IMR-90 (cell line): ENCODE results near the gene GSG1. TPM values are rescaled to one million over a fixed set of nuclear protein-coding genes. Genes with fewer than 3 reads are reported as not detected.

ENCODE experiments used
- ATAC-seq: fragments of 200-7000 bp; cut with Tn5 transposase; 2 replicates; pipeline ENCODE4 v1.9.1; 2020; ENCODE audit warnings: low read depth, mild to moderate bottlenecking, moderate library complexity
- BruUV-seq: library from RNA; stranded (reverse); fragments of 400-500 nt; replicated peaks from 2 replicates; lab custom pipeline; 2021; lab: Mats Ljungman, UMichigan
- CTCF ChIA-PET: fragments of 300-600 bp; formaldehyde crosslinking; extraction: SDS; loops from one replicate; lab custom pipeline; 2021; ENCODE audit warnings: antibody characterized with exemption; lab: Yijun Ruan, JAX
- POLR2A ChIA-PET: fragments of 300-600 bp; sonication (Branson Sonifier 250); formaldehyde crosslinking; loops from one replicate; lab custom pipeline; 2022; ENCODE audit warnings: antibody characterized with exemption; ENCODE audit not compliant: unreplicated experiment; lab: Charles Lee
- DNase-seq: peaks from one replicate; pipeline ENCODE4 v3.0.0; 2013
- H2AFZ ChIP-seq: replicated peaks from 2 replicates; pipeline ENCODE3; 2013; ENCODE audit warnings: low read length, mild to moderate bottlenecking; ENCODE audit not compliant: poor library complexity
- H2AK5ac ChIP-seq: 2 replicates; pipeline ENCODE4 v1.6.1; 2013; ENCODE audit warnings: low read depth, low read length, inconsistent platforms
- H2AK9ac ChIP-seq: replicated peaks from 2 replicates; pipeline ENCODE3; 2013; ENCODE audit warnings: mild to moderate bottlenecking, low read depth, low read length, moderate library complexity; ENCODE audit not compliant: poor library complexity
- H2BK120ac ChIP-seq: 2 replicates; pipeline ENCODE4 v1.6.1; 2013; ENCODE audit warnings: low read depth, low read length, inconsistent platforms
- H2BK15ac ChIP-seq: 3 replicates; pipeline ENCODE4 v1.6.1; 2013; ENCODE audit warnings: low read depth, low read length, inconsistent platforms
- H2BK20ac ChIP-seq: 2 replicates; pipeline ENCODE4 v1.6.1; 2013; ENCODE audit warnings: low read depth, mild to moderate bottlenecking, inconsistent platforms, low read length, moderate library complexity
- H2BK5ac ChIP-seq: 2 replicates; pipeline ENCODE4 v1.6.1; 2013; ENCODE audit warnings: mild to moderate bottlenecking, low read depth, low read length, inconsistent platforms; ENCODE audit not compliant: poor library complexity, severe bottlenecking
- H3K14ac ChIP-seq: replicated peaks from 2 replicates; pipeline ENCODE4 v1.6.1; 2013; ENCODE audit warnings: low read depth, low read length, inconsistent platforms
- H3K18ac ChIP-seq: 2 replicates; pipeline ENCODE4 v1.6.1; 2013; ENCODE audit warnings: low read depth, low read length, control low read depth
- H3K23ac ChIP-seq: 2 replicates; pipeline ENCODE4 v1.6.1; 2013; ENCODE audit warnings: low read depth, low read length, inconsistent platforms
- H3K27ac ChIP-seq: 2 replicates; pipeline ENCODE4 v1.5.1; 2013; ENCODE audit warnings: mild to moderate bottlenecking, control low read depth, low read length; ENCODE audit not compliant: insufficient read depth
- H3K27me3 ChIP-seq: 2 replicates; pipeline ENCODE4 v1.6.1; 2013; ENCODE audit warnings: low read length; ENCODE audit not compliant: control insufficient read depth, insufficient read depth
- H3K36me3 ChIP-seq: 2 replicates; pipeline ENCODE4 v1.6.1; 2013; ENCODE audit warnings: low read length, mixed read lengths; ENCODE audit not compliant: control insufficient read depth, insufficient read depth
- H3K4ac ChIP-seq: 2 replicates; pipeline ENCODE4 v1.6.1; 2013; ENCODE audit warnings: low read depth, low read length, inconsistent platforms
- H3K4me1 ChIP-seq: 2 replicates; pipeline ENCODE4 v1.6.1; 2013; ENCODE audit warnings: low read length, mixed read lengths; ENCODE audit not compliant: control insufficient read depth, insufficient read depth
- H3K4me2 ChIP-seq: 2 replicates; pipeline ENCODE4 v1.6.1; 2013; ENCODE audit warnings: low read depth, mild to moderate bottlenecking, control low read depth, low read length, moderate library complexity
- H3K4me3 ChIP-seq: 2 replicates; pipeline ENCODE4 v1.5.1; 2013; ENCODE audit warnings: low read depth, mild to moderate bottlenecking, control low read depth, low read length, moderate library complexity; ENCODE audit not compliant: insufficient read depth
- H3K56ac ChIP-seq: 2 replicates; pipeline ENCODE4 v1.6.1; 2013; ENCODE audit warnings: low read length, inconsistent platforms; ENCODE audit not compliant: insufficient read depth; ENCODE audit errors: extremely low read depth
- H3K79me1 ChIP-seq, 2 experiments: 2 replicates each; pipeline ENCODE4 v1.6.1; 2013; ENCODE audit warnings: low read length in 2 of 2, inconsistent platforms in 1 of 2, low read depth in 1 of 2
- H3K9ac ChIP-seq: 2 replicates; pipeline ENCODE4 v1.6.1; 2013; ENCODE audit warnings: low read depth, low read length, control low read depth
- H3K9me1 ChIP-seq: 2 replicates; pipeline ENCODE4 v1.6.1; 2013; ENCODE audit warnings: low read length, inconsistent platforms; ENCODE audit not compliant: insufficient read depth
- H3K9me3 ChIP-seq: 2 replicates; pipeline ENCODE4 v1.6.1; 2013; ENCODE audit warnings: low read length; ENCODE audit not compliant: control insufficient read depth, insufficient read depth
- H4K20me1 ChIP-seq: 2 replicates; pipeline ENCODE4 v1.6.1; 2013; ENCODE audit warnings: low read length, inconsistent platforms; ENCODE audit not compliant: insufficient read depth
- H4K5ac ChIP-seq: 2 replicates; pipeline ENCODE4 v1.6.1; 2013; ENCODE audit warnings: mild to moderate bottlenecking, low read depth, low read length, control low read depth
- H4K8ac ChIP-seq, 2 experiments: 2 replicates each; pipeline ENCODE4 v1.6.1; 2013; ENCODE audit warnings: low read depth in 2 of 2, low read length in 2 of 2, control low read depth in 1 of 2, inconsistent platforms in 1 of 2
- H4K91ac ChIP-seq: 2 replicates; pipeline ENCODE4 v1.6.1; 2013; ENCODE audit warnings: low read depth, low read length, inconsistent platforms; ENCODE audit not compliant: insufficient read depth
- CEBPB ChIP-seq: IDR thresholded peaks from 2 replicates; pipeline ENCODE4 v1.6.1; 2012; ENCODE audit warnings: low read depth, low read length, improper control_type of control experiment
- CHD1 ChIP-seq: IDR thresholded peaks from 2 replicates; pipeline ENCODE4 v1.6.1; 2012; ENCODE audit warnings: low read depth, low read length, improper control_type of control experiment
- CTCF ChIP-seq: conservative IDR thresholded peaks from 2 replicates; pipeline ENCODE4 v1.5.1; 2012; ENCODE audit warnings: mild to moderate bottlenecking, low read depth, low read length, improper control_type of control experiment
- FOS ChIP-seq: fragments of 150-350 bp; IDR thresholded peaks from 2 replicates; pipeline ENCODE4 v1.6.1; 2016; ENCODE audit warnings: low read depth, low read length
- MAFK ChIP-seq: IDR thresholded peaks from 2 replicates; pipeline ENCODE4 v1.6.1; 2012; ENCODE audit warnings: low read depth, low read length, improper control_type of control experiment
- MAZ ChIP-seq: IDR thresholded peaks from 2 replicates; pipeline ENCODE4 v1.6.1; 2012; ENCODE audit warnings: low read depth, mild to moderate bottlenecking, low read length, improper control_type of control experiment, moderate library complexity, borderline replicate concordance
- MXI1 ChIP-seq: IDR thresholded peaks from 2 replicates; pipeline ENCODE4 v1.6.1; 2012; ENCODE audit warnings: low read depth, mild to moderate bottlenecking, low read length, moderate library complexity, borderline replicate concordance
- NFE2L2 ChIP-seq: fragments of 150-350 bp; IDR thresholded peaks from 2 replicates; pipeline ENCODE4 v1.6.1; 2016; ENCODE audit warnings: low read depth, mild to moderate bottlenecking, low read length
- POLR2A ChIP-seq: IDR thresholded peaks from 2 replicates; pipeline ENCODE4 v1.6.1; 2012; ENCODE audit warnings: mild to moderate bottlenecking, low read depth, low read length
- RAD21 ChIP-seq: IDR thresholded peaks from 2 replicates; pipeline ENCODE4 v1.6.1; 2012; ENCODE audit warnings: low read length, improper control_type of control experiment
- RCOR1 ChIP-seq: IDR thresholded peaks from 2 replicates; pipeline ENCODE4 v1.6.1; 2012; ENCODE audit warnings: mild to moderate bottlenecking, low read length, improper control_type of control experiment; ENCODE audit not compliant: insufficient replicate concordance
- RFX5 ChIP-seq: IDR thresholded peaks from 2 replicates; pipeline ENCODE4 v1.8.0; 2012; ENCODE audit warnings: low read depth, mild to moderate bottlenecking, low read length, moderate library complexity
- SMC3 ChIP-seq: fragments of 150-350 bp; IDR thresholded peaks from 2 replicates; pipeline ENCODE4 v1.6.1; 2016; ENCODE audit warnings: low read depth, mild to moderate bottlenecking, antibody characterized with exemption, low read length, moderate library complexity
- WGBS, 2 experiments: methylation state at CpG; one replicate each; pipeline versions ENCODE4 v1.1.5 to v1.1.7; 2013; ENCODE audit warnings: missing lambda C conversion rate in 2 of 2; ENCODE audit not compliant: insufficient read length in 1 of 2; ENCODE audit errors: extremely low coverage in 2 of 2; 5-methylcytosine and 5-hydroxymethylcytosine counted together
- dilution Hi-C: fragments of 300-500 bp; cut with HindIII; formaldehyde crosslinking; loops from one replicate; pipeline ENCODE4 v1.14.3; 2018; ENCODE audit warnings: low sequenced_read_pairs; ENCODE audit not compliant: unreplicated experiment
- in situ Hi-C: fragments of 300-500 bp; cut with MboI; formaldehyde crosslinking; loops from 3 replicates; pipeline ENCODE4 v1.14.3; 2019; ENCODE audit warnings: low sequenced_read_pairs, inconsistent platforms, mixed read lengths
- intact Hi-C: fragments of 100-400 bp; cut with micrococcal nuclease; formaldehyde crosslinking; loops from 2 replicates; pipeline ENCODE4 v1.10.0; 2022
- polyA plus RNA-seq, 3 experiments: library from polyadenylated mRNA; depleted of rRNA; stranded (reverse); fragments of >200 nt; gene quantifications; 2 replicates each; pipeline ENCODE4 v1.2.3, GENCODE V29; 2012; ENCODE audit warnings: low replicate concordance in 1 of 3
- total RNA-seq: library from RNA; depleted of rRNA; stranded (reverse); fragments of >200 nt; gene quantifications from 2 replicates; pipeline ENCODE4 v1.2.3, GENCODE V29; 2012

The GSG1 gene
- total and polyA plus RNA-seq, 2 of the 4 experiments (the other 2 are of a cell fraction) = 1.8 to 2.9 TPM

- Histone ChIP-seq H2BK5ac (no peak overlapping the region), H3K18ac (no peak overlapping the region), H3K4ac (no peak overlapping the region), H4K91ac (no peak overlapping the region), H3K4me1 (peaks cover 2% of the 10 kb centered on the region; the same call in 1 of the 2 replicates), H3K4me3 (no peak overlapping the region), H3K27ac (no peak overlapping the region), H4K8ac (no peak overlapping the region), H4K5ac (no peak overlapping the region), H2AFZ (no peak overlapping the region), H2BK15ac (no peak overlapping the region), H3K9ac (no peak overlapping the region), H3K36me3 (no peaks in the 10 kb centered on the region), H3K4me2 (no peak overlapping the region), H2AK5ac (no peak overlapping the region), H3K23ac (no peak overlapping the region), H2BK120ac (no peak overlapping the region), H2BK20ac (no peak overlapping the region), H3K27me3 (no peaks in the 10 kb centered on the region), H2AK9ac (no peak overlapping the region), H3K9me1 (no peaks in the 10 kb centered on the region), H3K79me1 (peaks cover 9 to 11% of the 10 kb centered on the region in 2 experiments; a peak in 3 of 4 replicates), H4K20me1 (no peaks in the 10 kb centered on the region), H3K14ac (no peak overlapping the region), H3K56ac (no peak overlapping the region), H3K9me3 (no peaks in the 10 kb centered on the region)
- ChIA-PET POLR2A (no interaction called here), CTCF (interaction anchor here (1.5 kb wide), 1 partner anchor 22 kb away, joined by 4 read pairs; no protein-coding TSS in a partner anchor)
- dilution Hi-C loops = no loop called here
- no CpG with 5 or more reads among the region's 8 CpGs for whole genome bisulfite sequencing, 2 experiments
- in situ Hi-C loops = loop anchor here (25.0 kb wide), 1 partner anchor 491 kb away; no protein-coding TSS in a partner anchor
- ATAC-seq (no peak), DNase-seq (no peak)
- no peak for TF ChIP-seq FOS
- no peak for TF ChIP-seq CEBPB
- no peak for TF ChIP-seq POLR2A
- TF ChIP-seq MXI1 = no peak
- no peak for TF ChIP-seq MAFK
- no peak for TF ChIP-seq RFX5
- no peak for TF ChIP-seq RCOR1
- no peak for TF ChIP-seq RAD21
- TF ChIP-seq CHD1 = no peak
- no peak for TF ChIP-seq CTCF
- no peak for TF ChIP-seq SMC3
- TF ChIP-seq NFE2L2 = no peak
- no peak for TF ChIP-seq MAZ
- intact Hi-C loops = no loop called here
- BruUV-seq = no TSS peak
These were observed 57.7 kb downstream of the GSG1 start for GRCh38 chr12:13045816-13046215.
